HG03520 (cell line): ENCODE results near the gene GALNT10.
A peak's percentile ranks its signal among the peaks of the same experiment; 100 is the strongest.

Source experiments
- ATAC-seq: cut with Tn5 transposase; IDR thresholded peaks from one replicate; pipeline ENCODE4 v1.9.1; 2021; ENCODE audit warnings: mild to moderate bottlenecking, moderate library complexity; ENCODE audit not compliant: unreplicated experiment

The GALNT10 gene

DNA sequence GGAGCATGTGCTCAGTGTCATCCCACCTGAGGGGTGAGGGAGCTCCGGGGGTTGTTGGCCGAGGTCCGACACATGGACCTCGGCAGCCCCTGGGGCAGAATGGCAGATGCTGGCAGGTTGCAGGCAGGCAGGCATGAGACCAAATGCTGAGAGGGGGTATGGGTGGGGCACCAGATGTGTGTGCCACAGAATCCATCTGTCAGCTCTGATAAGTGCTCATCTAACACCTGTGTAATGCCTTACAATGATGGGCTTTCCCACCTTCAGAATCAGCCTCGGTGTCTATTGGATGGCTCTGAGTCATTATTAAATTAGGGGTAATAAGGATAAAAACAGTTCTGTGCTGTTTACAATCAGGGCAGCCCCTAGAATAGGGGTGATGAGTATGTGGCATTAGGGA, 182.1 kb downstream of the GALNT10 start:
- ATAC-seq, result no peak

DNA sequence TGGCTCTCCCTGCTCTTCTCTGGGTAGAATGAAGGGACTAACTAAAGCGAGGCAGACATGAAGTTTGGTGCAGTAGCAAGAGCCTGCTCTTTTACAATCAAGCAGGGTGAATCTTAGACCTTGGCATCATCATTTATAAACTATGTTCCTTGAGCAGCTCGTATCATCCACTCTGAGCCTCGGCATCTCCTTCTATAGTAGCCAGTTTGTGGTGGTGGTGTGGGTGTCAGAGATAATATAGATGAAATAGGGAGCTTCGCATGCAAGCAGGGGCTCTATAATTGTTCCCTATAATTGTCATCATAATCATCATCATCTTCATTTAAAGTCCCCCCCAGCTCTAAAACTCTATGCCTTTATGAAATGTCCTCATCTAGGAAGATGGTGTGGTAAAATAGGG, 182.8 kb downstream of the GALNT10 start:
- no peak for ATAC-seq

DNA sequence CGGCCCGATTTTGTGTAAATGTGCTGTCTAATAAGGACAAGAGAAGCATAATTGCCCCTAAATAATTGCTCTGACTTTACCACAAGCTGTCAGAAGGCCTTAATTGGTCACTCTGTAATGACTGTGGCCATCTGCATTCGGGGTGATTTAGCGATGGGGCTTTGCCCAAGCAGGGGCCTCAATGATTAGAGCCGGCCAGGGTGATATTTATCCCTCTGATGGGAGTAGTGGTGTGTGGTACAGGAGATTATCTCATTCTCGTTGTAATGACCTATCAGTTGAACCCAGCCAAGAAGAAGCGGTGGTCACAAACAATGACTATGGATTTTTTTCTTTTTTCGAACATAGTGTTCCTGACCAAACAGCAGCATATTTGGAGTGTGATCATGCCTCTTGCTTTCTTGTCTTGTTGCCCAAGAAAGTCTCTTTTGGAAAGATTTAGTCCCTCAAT, 183.2 kb downstream of the GALNT10 start:
- no peak for ATAC-seq

DNA sequence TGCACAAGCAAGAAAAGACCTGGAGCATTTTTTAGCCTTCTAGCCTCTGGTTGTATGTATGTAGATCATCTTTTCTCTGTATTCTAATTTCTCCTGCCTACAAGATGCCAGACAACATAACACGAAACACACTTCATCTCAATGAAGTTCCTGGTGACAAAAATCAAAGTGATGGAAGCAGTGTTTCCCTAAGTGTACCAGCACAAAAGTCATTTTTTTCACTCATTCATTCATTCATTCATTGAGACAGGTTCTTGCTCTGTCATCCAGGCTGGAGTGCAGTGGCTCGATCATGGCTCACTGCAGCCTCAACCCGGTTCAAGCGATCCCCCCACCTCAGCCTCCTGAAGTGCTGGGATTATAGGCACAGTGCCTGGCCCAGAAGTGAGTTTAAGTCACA, 183.7 kb downstream of the GALNT10 start:
- ATAC-seq, result no peak

DNA sequence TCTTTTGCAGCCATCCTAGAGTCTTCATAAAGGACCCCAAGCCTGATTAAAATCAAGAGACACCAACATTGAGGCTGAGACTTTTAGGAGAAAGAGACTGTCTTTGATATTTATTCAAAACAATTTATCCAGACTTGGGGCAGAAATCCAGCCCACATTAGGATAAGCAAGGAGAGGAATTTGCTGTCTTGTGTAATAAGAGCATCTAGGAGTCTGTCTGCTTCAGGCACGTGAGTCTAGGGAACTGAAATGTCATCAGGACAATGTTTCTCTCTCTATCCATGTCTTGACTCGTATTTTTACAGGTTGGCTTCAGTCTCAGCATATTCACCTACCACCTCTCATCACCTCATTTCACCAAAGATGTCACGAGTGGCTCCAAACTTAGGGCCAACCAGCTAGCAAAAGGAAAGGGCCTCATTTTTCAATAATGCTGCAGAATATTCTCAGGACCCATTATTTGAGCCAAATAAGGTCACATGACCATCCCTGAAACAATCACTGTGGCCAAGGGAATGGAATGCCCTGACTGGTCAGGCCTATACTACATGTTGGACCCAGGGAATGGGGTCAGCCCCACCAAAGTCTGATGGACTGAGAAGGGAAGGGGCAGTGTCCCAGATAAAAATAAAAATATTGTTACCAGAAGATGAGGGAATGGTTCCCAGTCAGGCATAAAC, 184.9 kb downstream of the GALNT10 start:
- ATAC-seq, result no peak

DNA sequence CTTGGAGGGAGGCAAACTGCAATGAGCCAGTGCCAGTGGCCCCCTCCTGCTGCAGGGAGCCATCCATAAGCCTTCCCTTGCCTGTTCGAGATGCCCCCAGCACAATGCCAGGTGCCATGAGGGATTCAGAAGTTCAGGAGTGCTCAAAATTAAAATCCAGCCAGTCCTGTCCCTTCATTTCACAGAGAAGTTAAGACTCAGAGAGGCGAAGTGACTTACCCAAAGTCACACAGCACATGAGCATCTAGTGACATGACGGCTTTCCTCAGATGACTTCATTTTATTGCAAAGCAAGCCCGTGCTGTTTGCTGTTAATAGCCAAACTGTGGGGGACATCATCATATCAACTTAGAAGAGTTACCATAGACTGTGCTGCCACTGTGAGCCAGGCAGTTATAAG, 185.9 kb downstream of the GALNT10 start:
- no peak for ATAC-seq

DNA sequence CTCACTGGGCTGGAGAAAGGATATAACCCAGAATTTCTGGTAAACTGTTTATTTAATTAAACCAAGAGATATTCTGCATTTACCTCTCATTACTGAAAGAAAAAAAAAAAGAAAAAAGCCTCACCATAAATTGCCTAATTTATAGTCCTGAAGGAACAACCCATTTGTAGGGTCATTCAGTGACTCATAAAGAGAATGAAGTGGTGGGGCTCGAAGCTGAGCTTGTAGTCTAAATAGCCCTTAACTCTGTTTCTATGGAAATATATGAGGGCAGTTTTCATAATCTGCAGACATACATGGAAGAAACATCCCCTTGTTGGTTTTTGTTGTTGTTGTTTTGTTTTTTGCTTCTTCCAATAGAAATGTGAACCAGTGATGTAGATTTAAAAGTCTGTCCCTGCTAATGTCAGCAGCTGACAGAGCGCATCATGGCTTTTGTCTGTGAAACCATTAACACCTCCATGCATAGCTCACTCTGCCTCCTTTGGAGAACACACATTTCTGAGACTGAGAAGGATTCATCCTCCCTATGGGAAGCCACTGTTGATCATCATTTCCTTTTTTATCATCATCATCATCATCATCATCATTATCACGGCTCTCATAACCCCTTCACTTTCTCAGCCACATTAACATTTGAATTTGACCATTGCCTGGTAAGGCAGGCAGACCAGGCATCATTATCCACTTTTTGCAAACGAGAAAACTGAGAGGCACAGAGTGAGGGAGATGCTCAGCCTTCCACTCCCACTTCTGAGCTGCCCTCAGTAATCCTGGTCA, 187.4 kb downstream of the GALNT10 start:
- peak; percentile 49 for ATAC-seq

DNA sequence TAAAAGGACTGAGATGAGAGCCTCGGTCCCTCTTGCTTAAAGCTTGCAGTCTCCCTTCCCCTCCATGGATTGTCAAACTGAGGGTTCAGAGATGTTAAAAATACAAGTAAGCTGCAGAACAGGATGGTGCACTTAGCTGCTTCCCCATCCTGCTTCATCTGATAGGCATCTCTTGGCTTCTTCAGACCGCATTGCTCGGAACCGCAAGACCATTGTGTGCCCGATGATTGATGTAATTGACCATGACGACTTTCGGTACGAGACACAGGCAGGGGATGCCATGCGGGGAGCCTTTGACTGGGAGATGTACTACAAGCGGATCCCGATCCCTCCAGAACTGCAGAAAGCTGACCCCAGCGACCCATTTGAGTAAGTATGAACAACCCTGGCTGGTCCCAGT, 189.7 kb downstream of the GALNT10 start:
- no peak for ATAC-seq

DNA sequence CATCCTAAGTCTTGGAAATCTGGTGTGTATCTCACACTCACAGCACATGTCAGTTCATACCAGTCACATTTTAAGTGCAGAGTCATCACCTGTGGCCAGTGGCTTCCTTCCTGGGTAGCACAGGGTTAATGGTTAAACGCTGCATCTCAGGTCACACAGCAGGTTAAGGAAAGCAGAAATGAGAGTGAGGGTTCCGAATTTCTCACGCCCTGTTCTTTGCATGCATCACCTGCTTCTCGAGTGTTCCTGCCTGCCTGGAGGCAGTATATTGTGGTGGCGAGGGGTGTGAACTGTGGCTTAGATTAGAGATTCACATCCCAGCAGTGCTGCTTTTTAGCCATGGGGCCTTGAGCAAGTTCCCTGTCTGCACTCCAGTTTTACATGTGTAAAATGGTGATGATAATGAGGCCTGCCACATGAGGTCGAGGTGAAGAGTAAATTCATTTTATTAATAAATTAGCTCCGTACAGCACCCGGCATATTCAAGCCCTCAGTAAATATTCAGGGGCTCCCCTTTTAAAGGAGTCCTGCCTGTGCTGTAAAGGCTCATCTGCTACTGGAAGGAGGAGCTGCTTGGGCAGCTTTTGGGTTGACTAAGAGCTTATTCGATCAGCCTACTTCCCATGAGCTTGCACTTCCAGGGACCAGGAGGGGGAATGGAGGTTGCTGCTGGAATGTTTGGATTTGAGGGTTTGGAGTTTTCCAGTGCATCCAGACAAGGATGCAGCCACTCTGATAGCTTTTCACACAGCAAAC, 194.1 kb downstream of the GALNT10 start:
- peak; percentile 99 for ATAC-seq

DNA sequence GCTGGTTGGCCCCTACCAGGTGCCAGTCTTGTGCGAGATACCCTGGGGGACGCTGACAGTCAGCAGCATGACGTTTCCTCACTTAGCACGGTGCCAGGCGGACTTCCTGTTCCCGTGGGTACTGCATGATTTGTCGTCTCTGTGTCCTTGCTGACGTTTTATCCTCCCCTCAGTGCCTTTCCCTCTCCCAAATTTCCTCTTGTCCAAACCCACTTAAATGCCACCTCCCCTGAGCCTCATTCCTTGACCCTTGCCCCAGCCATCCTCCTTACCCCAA, 194.6 kb downstream of the GALNT10 start:
- ATAC-seq, result no peak

DNA sequence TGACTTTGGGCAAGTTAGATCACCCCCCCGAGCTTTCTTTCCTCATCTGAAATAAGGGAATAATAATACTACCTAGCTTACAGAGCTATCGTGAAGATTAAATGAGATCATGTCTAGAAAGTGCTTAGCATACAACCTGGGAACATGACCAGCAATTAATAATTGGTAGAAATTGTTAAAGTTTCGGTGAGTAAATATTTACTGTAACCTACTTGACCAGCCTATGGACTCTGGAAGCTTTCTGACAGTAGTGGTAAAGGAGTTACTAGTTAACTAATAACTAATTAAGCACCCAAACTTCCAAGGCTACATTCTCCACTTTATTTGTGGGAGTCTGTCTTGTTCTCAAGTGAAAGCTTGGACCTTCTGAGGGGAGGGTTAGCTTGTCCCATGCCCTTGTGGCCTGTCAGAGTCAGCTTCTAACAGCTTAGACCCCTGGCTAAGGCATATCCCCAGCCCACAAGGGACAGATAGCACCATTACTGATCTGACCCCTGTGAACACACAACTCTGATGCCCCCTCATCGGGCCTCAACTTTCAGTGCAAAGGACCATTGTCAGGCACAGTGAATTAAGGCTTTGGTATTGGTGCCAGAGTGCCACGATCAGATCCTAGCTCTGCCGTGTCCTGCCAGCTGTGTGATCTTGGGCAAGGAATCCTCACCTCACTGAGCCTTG, 196.6 kb downstream of the GALNT10 start:
- ATAC-seq, result no peak

DNA sequence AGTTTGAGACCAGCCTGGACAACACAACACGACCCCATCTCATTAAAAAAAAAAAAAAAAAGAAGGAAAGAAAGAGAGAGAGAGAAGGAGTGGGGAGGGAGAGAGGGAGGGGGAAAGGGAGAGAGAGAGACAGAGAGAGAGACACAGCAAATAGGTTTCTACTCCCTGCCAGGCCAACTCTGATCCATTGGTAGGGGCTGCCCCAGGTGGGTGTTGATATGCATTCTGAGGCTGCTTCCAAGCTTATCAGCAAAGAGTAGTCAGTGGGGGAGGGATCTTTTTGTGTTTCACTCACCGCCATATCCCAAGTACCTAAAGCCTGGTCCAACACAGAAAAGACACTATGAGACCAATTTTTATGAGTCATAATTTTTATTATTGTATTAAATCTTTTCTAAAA, 198.3 kb downstream of the GALNT10 start:
- ATAC-seq, result no peak

DNA sequence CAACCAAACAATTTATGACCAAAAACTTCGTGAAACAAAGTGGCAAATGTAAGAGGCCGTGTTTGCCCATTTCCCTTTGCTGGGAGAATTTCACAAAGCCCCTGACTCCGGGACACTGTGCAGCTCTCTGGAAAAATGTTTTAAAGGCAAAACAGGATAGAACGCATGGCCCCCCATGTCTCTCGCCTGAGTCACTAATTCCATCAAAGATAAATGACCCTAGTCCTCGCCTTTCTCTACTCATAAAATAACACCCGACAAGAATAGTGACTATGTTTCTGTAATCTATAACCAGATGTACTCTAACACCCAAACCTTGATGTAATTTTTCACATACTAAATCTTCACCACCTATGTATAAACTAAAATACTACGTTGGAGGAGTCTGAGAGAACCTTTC, 199.6 kb downstream of the GALNT10 start:
- no peak for ATAC-seq

DNA sequence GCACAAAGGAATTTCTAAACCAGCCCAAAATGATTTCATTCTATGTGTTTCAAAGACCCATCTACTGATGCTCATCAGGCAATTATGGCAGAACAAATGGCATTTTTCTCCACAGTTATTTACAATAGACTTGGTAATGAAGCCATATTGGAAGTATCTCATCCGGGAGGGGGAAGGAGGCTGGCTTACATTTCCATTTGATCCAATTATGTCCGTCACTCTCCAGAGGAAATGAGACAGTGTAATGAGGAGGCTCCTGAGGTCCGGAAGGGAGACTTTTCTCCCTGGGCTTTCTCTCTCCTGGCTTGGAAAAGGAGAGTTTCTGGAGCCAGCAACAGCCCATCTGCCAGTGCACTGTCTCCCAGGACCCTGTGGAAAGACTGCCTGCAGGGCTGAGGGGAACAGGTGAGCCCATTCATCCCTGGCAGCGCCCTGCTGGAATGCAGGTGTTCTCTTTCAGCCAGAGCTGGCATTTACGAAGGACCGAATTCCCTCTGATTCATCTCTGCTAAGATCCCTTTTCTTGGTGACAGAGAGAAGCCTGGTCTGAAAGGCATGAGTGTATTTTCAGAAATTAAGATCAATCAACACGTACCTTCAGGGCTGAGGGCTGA, 200.3 kb downstream of the GALNT10 start:
- no peak for ATAC-seq

DNA sequence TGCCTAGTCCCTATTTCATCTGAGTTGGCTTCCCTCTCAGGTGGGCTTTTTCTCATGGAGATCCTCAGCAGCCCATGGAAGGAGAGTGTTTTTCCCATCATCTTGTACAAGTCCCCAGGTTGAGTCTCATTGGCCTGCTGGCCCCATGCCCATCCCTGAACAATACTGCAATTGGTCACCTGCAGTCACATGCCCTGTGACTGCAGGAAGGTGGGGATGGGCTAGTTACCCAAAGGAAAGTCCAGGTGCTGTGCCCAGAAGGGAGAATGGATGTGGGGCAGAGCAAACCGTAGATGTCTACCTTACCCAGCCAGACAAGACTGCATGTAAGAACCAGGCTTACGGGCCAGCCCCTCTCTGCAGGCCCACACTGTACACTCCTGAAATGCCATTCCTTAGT, 201.3 kb downstream of the GALNT10 start:
- no peak for ATAC-seq

DNA sequence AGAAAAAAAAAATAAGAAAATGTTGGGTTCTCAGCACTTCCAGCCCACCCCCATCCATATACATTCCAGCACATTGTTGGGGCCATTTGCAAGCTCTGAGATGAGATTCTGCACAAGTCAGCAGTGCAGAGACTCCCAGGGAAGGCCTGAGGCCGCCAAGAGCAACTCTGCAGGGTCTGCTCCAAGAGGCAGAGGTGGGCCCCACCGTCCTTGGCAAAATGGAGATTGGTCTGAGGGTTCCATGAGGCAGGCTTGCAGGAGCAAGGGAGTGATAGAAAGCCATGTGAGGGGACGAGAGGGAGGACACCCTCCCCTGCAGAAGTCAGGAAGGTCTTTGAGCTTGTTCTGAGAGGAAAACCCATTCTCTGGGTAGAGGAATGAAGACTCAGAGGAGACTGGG, 203.3 kb downstream of the GALNT10 start:
- no peak for ATAC-seq

DNA sequence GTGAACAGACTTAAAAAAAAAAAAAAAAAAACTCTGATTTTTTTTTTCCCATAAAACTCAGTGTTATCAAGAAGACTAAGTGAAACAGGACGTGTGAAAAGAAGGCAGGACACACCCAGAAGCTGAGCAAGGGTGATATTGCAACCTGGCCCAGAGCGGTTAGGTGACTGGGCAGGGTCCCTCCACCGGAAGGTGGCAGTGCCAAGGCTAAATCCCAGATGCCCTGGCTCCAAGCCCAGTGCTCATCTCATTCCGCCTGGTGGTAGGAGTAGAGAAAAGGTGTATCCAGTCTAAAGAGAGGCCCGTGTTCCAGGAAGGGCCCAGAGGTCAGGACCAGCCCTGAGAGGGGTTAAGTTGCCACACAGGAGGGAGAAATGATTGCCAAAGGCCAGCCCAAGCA, 203.8 kb downstream of the GALNT10 start:
- ATAC-seq, result no peak

DNA sequence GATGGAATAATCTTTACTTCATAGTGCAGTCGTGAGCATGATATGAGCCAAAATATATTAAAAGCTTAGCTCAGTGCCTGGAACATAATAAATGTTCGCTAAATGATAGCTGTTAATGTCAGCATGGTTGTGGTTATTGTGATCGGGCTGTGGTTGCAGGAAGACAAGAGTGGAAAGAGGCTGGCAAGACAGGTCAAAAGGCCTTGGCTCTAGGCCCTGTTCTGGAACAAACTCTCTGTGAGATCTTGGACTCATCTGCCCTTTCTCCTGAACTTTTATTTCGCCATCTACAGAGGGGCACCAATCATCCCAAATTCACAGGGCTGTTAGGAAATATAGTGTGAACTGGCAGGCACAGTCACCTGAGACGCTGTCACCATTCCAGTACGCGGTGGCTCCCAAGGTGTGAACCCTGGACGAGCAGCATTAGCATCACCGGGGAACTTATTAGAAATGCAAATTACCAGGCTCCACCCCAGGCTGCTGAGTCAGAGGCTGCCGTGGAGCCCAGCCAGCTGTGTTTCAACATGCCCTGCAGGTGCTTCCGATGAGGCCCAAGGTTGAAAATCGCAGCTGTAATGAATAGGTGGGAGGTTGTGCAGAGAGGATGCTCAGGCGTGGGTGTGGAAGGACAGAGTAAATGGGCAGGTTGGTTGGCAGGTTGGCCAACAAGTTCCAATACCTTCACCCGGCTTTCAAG, 205.0 kb downstream of the GALNT10 start:
- ATAC-seq, result peak; percentile 74

DNA sequence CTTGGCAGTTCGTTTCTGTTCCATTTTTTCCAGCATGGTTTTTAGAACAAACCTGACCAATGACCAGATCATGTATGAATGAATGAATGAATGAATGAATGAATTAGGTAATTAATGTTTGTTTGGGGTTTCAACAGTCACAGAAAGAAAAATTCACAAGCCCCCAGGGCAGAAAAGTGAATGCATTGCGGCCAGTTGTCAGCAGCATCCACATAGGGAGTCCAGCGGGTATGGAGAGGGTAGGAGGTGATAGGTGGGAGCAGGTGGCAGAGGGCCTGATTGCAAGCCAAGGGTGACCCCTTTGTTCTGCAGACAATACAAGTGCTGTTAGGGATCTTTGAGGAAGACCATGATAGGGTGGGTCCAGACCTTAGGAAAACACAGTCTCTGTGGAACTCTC, 205.6 kb downstream of the GALNT10 start:
- no peak for ATAC-seq

DNA sequence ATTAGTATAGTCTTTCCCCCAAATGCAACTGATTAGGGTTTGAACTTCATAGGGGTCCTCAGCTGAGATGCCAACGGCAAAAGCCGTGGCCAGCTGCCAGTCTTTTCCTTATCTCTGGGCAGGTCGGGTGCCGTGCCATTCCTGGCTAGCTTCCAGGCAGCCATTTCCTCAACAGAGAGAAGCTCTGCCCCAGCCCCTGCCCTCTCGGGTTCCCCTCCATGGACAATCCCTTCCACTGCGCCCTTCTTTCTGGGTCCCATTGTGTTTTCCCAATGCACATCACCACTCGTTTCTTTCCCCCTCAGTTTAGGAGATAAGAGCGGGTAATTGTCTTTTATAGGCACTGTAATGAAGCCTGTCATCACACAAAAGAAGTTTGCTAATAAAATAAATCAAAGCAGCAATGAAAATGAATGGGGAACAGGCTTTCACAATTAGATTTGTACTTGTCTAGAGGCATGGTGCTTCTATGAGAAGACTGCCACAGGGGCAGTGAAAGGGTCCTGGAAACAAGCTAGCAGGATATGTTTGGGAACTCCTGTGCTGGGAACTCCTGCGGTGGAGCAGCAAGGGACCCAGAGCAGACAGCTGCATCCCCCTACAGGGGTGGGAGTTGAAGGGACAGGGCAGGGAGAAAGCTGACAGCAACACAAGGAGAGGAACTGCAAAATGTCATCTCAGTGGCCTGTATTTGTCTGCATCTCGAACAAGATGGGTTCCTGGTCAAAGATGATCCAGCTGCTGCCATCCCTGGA, 207.3 kb downstream of the GALNT10 start:
- no peak for ATAC-seq
